Right lobe of liver (tissue), 6 donors: ENCODE measurements around the gene PER2. TPM values are rescaled to one million over a fixed set of nuclear protein-coding genes. Genes with fewer than 3 reads are reported as not detected.

Source experiments
- ATAC-seq, 4 donors: fragments of 200-7000 bp; cut with Tn5 transposase; one replicate each; pipeline ENCODE4 v1.9.1; 2020; ENCODE audit warnings: mild to moderate bottlenecking in 4 of 4, moderate library complexity in 4 of 4
- DNase-seq, 3 donors: peaks; one replicate each; pipeline ENCODE4 v3.0.0-alpha.2; 2020
- H3K27ac ChIP-seq, 3 donors: fragments of 200-600 bp; one replicate each; pipeline ENCODE4 v1.8.0; 2022
- H3K27me3 ChIP-seq, 2 donors: fragments of 200-600 bp; one replicate each; pipeline ENCODE4 v1.8.0; 2022
- H3K36me3 ChIP-seq, 4 donors: fragments of 200-600 bp; sonication (generic) in 1 of 4; one replicate each; pipeline versions ENCODE4 v1.5.1 to v1.8.0; 2017 to 2022; ENCODE audit warnings: control low read depth in 1 of 4
- H3K4me1 ChIP-seq, 4 donors: fragments of 200-600 bp; sonication (generic) in 1 of 4; one replicate each; pipeline versions ENCODE4 v1.5.1 to v1.8.0; 2017 to 2022; ENCODE audit warnings: control low read depth in 1 of 4
- H3K4me3 ChIP-seq, 3 donors: fragments of 200-600 bp; one replicate each; pipeline ENCODE4 v1.8.0; 2022
- H3K9me3 ChIP-seq, 4 donors: fragments of 200-600 bp; sonication (generic) in 1 of 4; one replicate each; pipeline versions ENCODE4 v1.5.1 to v1.8.0; 2017 to 2022; ENCODE audit warnings: control low read depth in 1 of 4
- CTCF ChIP-seq, 4 donors: fragments of 200-600 bp in 3 of 4; fragments of 450-650 bp in 1 of 4; IDR thresholded peaks; one replicate each; pipeline versions ENCODE4 v1.5.1 to v1.8.0; 2016 to 2022; ENCODE audit warnings: antibody characterized with exemption in 4 of 4, mild to moderate bottlenecking in 2 of 4
- POLR2A ChIP-seq: fragments of 450-650 bp; IDR thresholded peaks from one replicate; pipeline ENCODE4 v1.6.1; 2017; ENCODE audit warnings: antibody characterized with exemption, mild to moderate bottlenecking
- WGBS: methylation state at CpG from one replicate; pipeline ENCODE4 v1.1.6; 2018; ENCODE audit warnings: low coverage, low lambda C conversion rate; ENCODE audit not compliant: insufficient coverage; ENCODE audit errors: missing lambda C conversion rate; 5-methylcytosine and 5-hydroxymethylcytosine counted together
- intact Hi-C, 2 donors: fragments of 100-400 bp; cut with DNase I; formaldehyde crosslinking; loops; one replicate each; pipeline versions ENCODE4 v1.11.2 to v1.14.1; 2022
- total RNA-seq, 6 experiments: library from RNA; depleted of rRNA in 2 of 6; stranded (reverse); fragments of >200 nt in 2 of 6; fragmentation: NEBNext Ultra II Directional in 3 of 6; extraction: Animal tissue kit (Norgen Biotek cat#: 25700) in 3 of 6; gene quantifications; one replicate each; pipeline versions ENCODE4 v1.1.0 to v1.2.4, GENCODE V29; 2016 to 2023
- donor health status: DM: no; HTN: yes; CAD: no.
- donor health status: DM: no; HTN: no; CAD: no.
- donor health status: DM: no; HTN: no; CAD: no.
- donor health status: DM: no; HTN: yes; CAD: no.
- donor health status: DM: no; HTN: yes; CAD: no.

Gene PER2
- total RNA-seq, 6 experiments from 2014 or later, result 4.5 to 12.5 (median 6.1) TPM

- H3K4me1 ChIP-seq, result peaks cover 0 to 15% (median 7%) of the 10 kb centered on the region in 4 donors
- H3K27me3 ChIP-seq, result no peaks in the 10 kb centered on the region
- intact Hi-C loops, result no loop called here
- TF ChIP-seq CTCF (IDR thresholded peaks at IDR 0.05) (no peak), POLR2A (no peak)
- ATAC-seq (peak in 3 of 4 donors; percentile 4 to 48 (median 21)), DNase-seq (no peak)
- 48% methylated on average over 10 of the region's 18 CpGs for WGBS
- peak overlapping the region; percentile 67 to 92 (median 72) for H3K27ac ChIP-seq
- H3K9me3 ChIP-seq, result no peaks in the 10 kb centered on the region
- H3K36me3 ChIP-seq, result no peaks in the 10 kb centered on the region
- peak overlapping the region; percentile 38 to 97 (median 53) for H3K4me3 ChIP-seq
Observed at GRCh38 chr2:238203973-238204683, 84.3 kb downstream of the PER2 start.

- intact Hi-C loops, result no loop called here
- peaks cover 0 to 15% (median 7%) of the 10 kb centered on the region in 4 donors for H3K4me1 ChIP-seq
- no peaks in the 10 kb centered on the region for H3K36me3 ChIP-seq
- H3K27me3 ChIP-seq, result no peaks in the 10 kb centered on the region
- peak; percentile 92 to 95 (median 94) for DNase-seq
- WGBS, result 0% methylated on average over 2 of the region's 126 CpGs
- peak within 1 kb of the TSS; percentile 53 to 97 (median 69) for H3K4me3 ChIP-seq
- H3K27ac ChIP-seq, result peak within 1 kb of the TSS; percentile 67 to 92 (median 78)
- peak; percentile 97 to 99 (median 98) for ATAC-seq
- H3K9me3 ChIP-seq, result no peaks in the 10 kb centered on the region
- TF ChIP-seq CTCF (IDR thresholded peaks at IDR 0.05), result no peak
- TF ChIP-seq POLR2A, result peak; percentile 93
Observed at GRCh38 chr2:238203094-238203972, 85.1 kb downstream of the PER2 start, which contains the start of gene ILKAP. Gene ILKAP, minus strand, starts transcription at chr2:238203695. Its CDS starts 142 bp downstream, at chr2:238203553.

- no peak for TF ChIP-seq POLR2A
- no peak for TF ChIP-seq CTCF (IDR thresholded peaks at IDR 0.05)
- peak overlapping the region; percentile 53 to 97 (median 69) for H3K4me3 ChIP-seq
- H3K27me3 ChIP-seq, result no peaks in the 10 kb centered on the region
- ATAC-seq (no peak), DNase-seq (no peak)
- H3K9me3 ChIP-seq, result no peaks in the 10 kb centered on the region
- H3K36me3 ChIP-seq, result no peaks in the 10 kb centered on the region
- WGBS, result 17% methylated on average over 18 of the region's 27 CpGs
- H3K27ac ChIP-seq, result peak overlapping the region; percentile 52 to 92 (median 78)
- intact Hi-C loops, result no loop called here
- peaks cover 0 to 15% (median 7%) of the 10 kb centered on the region in 4 donors for H3K4me1 ChIP-seq
Observed at GRCh38 chr2:238202326-238203093, 85.9 kb downstream of the PER2 start.

Other genes starting within 250 kb of the PER2 start
- 10 to 100 TPM; 24.4 to 54.2 (median 35.9) TPM for gene SCLY, start 227.6 kb downstream of the PER2 start, total RNA-seq
- 1 to 10 TPM in 1 of 6 experiments, under 1 TPM in 5; 0.11 to 1.1 (median 0.50) TPM for gene ESPNL, start 188.3 kb downstream of the PER2 start, total RNA-seq
- under 1 TPM in 4 of 6 experiments, not detected in 2; 0.04 to 0.19 (median 0.11) TPM for gene KLHL30, start 149.9 kb downstream of the PER2 start, total RNA-seq
- gene ERFE, start 129.6 kb downstream of the PER2 start, total RNA-seq, result 1 to 10 TPM in 1 of 6 experiments, under 1 TPM in 2, not detected in 3; 0.27 to 1.4 (median 0.31) TPM
- gene ILKAP, start 84.9 kb downstream of the PER2 start, total RNA-seq, result 10 to 100 TPM in 5 of 6 experiments, 1 to 10 TPM in 1; 9.8 to 24.3 (median 16.8) TPM
- gene HES6, start 48.6 kb downstream of the PER2 start, total RNA-seq, result 1 to 10 TPM; 1.7 to 8.3 (median 3.8) TPM
- gene TRAF3IP1, start 31.9 kb upstream of the PER2 start, total RNA-seq, result 10 to 100 TPM in 2 of 6 experiments, 1 to 10 TPM in 4; 4.6 to 12.0 (median 8.3) TPM
- gene ASB1, start 138.3 kb upstream of the PER2 start, total RNA-seq, result 10 to 100 TPM in 2 of 6 experiments, 1 to 10 TPM in 4; 6.3 to 18.2 (median 8.4) TPM